Measurements from ENCODE around the gene PLCL1.

The PLCL1 gene

GRCh38 chr2:198036029-198036879 lies 231.9 kb downstream of the PLCL1 start:
- no peak for TF ChIP-seq JUND (IDR thresholded peaks at IDR 0.05; ENCODE audit: low read depth)
- in situ Hi-C loops (cut with HindIII; ENCODE audit: low pct_unique_long_range_greater_than_20kb, low sequenced_read_pairs) = no loop called here
- no peak for DNase-seq (ENCODE audit: low read depth in 1 of 2, low spot score in 1 of 2)

GRCh38 chr2:198040835-198041234 lies 236.4 kb downstream of the PLCL1 start:
- TF ChIP-seq JUND (IDR thresholded peaks at IDR 0.05; ENCODE audit: low read depth) = no peak

GRCh38 chr2:198042189-198042588 lies 237.8 kb downstream of the PLCL1 start:
- DNase-seq (ENCODE audit: low read depth in 1 of 2, low spot score in 1 of 2) = no peak
- in situ Hi-C loops (cut with HindIII; ENCODE audit: low pct_unique_long_range_greater_than_20kb, low sequenced_read_pairs) = no loop called here
- TF ChIP-seq JUND (IDR thresholded peaks at IDR 0.05; ENCODE audit: low read depth) = no peak

More at GRCh38 chr2:198040835-198041234, 236.4 kb downstream of the PLCL1 start:
- DNase-seq (ENCODE audit: low read depth in 1 of 2, low spot score in 1 of 2) = no peak
- in situ Hi-C loops (cut with HindIII; ENCODE audit: low pct_unique_long_range_greater_than_20kb, low sequenced_read_pairs) = no loop called here

GRCh38 chr2:198044777-198045176 lies 240.4 kb downstream of the PLCL1 start:
- DNase-seq (ENCODE audit: low read depth in 1 of 2, low spot score in 1 of 2) = no peak
- in situ Hi-C loops (cut with HindIII; ENCODE audit: low pct_unique_long_range_greater_than_20kb, low sequenced_read_pairs) = no loop called here
- TF ChIP-seq JUND (IDR thresholded peaks at IDR 0.05; ENCODE audit: low read depth) = no peak

- in situ Hi-C loops (cut with HindIII; ENCODE audit: low pct_unique_long_range_greater_than_20kb, low sequenced_read_pairs) = no loop called here
- TF ChIP-seq JUND (IDR thresholded peaks at IDR 0.05; ENCODE audit: low read depth) = no peak
- DNase-seq (ENCODE audit: low read depth in 1 of 2, low spot score in 1 of 2) = no peak
These were observed 240.8 kb downstream of the PLCL1 start for GRCh38 chr2:198045227-198045626.

GRCh38 chr2:198052741-198053140 lies 248.3 kb downstream of the PLCL1 start:
- DNase-seq (ENCODE audit: low read depth in 1 of 2, low spot score in 1 of 2) = no peak
- in situ Hi-C loops (cut with HindIII; ENCODE audit: low pct_unique_long_range_greater_than_20kb, low sequenced_read_pairs) = no loop called here
- no peak for TF ChIP-seq JUND (IDR thresholded peaks at IDR 0.05; ENCODE audit: low read depth)

GRCh38 chr2:198053148-198053547 lies 248.8 kb downstream of the PLCL1 start:
- no peak for TF ChIP-seq JUND (IDR thresholded peaks at IDR 0.05; ENCODE audit: low read depth)
- in situ Hi-C loops (cut with HindIII; ENCODE audit: low pct_unique_long_range_greater_than_20kb, low sequenced_read_pairs) = no loop called here
- DNase-seq (ENCODE audit: low read depth in 1 of 2, low spot score in 1 of 2) = no peak

GRCh38 chr2:198053776-198054175 lies 249.4 kb downstream of the PLCL1 start:
- TF ChIP-seq JUND (IDR thresholded peaks at IDR 0.05; ENCODE audit: low read depth) = no peak
- no peak for DNase-seq (ENCODE audit: low read depth in 1 of 2, low spot score in 1 of 2)
- in situ Hi-C loops (cut with HindIII; ENCODE audit: low pct_unique_long_range_greater_than_20kb, low sequenced_read_pairs) = no loop called here

- in situ Hi-C loops (cut with HindIII; ENCODE audit: low pct_unique_long_range_greater_than_20kb, low sequenced_read_pairs) = no loop called here
- TF ChIP-seq JUND (IDR thresholded peaks at IDR 0.05; ENCODE audit: low read depth) = no peak
- DNase-seq (ENCODE audit: low read depth in 1 of 2, low spot score in 1 of 2) = peak; percentile 5 to 53
These were observed 249.9 kb downstream of the PLCL1 start for GRCh38 chr2:198054299-198054698.

GRCh38 chr2:198055716-198056115 lies 251.3 kb downstream of the PLCL1 start:
- no peak for DNase-seq (ENCODE audit: low read depth in 1 of 2, low spot score in 1 of 2)
- no peak for TF ChIP-seq JUND (IDR thresholded peaks at IDR 0.05; ENCODE audit: low read depth)
- in situ Hi-C loops (cut with HindIII; ENCODE audit: low pct_unique_long_range_greater_than_20kb, low sequenced_read_pairs) = no loop called here

- no peak for DNase-seq (ENCODE audit: low read depth in 1 of 2, low spot score in 1 of 2)
- TF ChIP-seq JUND (IDR thresholded peaks at IDR 0.05; ENCODE audit: low read depth) = no peak
- in situ Hi-C loops (cut with HindIII; ENCODE audit: low pct_unique_long_range_greater_than_20kb, low sequenced_read_pairs) = no loop called here
These were observed 252.4 kb downstream of the PLCL1 start for GRCh38 chr2:198056836-198057235.

GRCh38 chr2:198059800-198060199 lies 255.4 kb downstream of the PLCL1 start:
- DNase-seq (ENCODE audit: low read depth in 1 of 2, low spot score in 1 of 2) = no peak
- TF ChIP-seq JUND (IDR thresholded peaks at IDR 0.05; ENCODE audit: low read depth) = no peak
- in situ Hi-C loops (cut with HindIII; ENCODE audit: low pct_unique_long_range_greater_than_20kb, low sequenced_read_pairs) = no loop called here

GRCh38 chr2:198060277-198060676 lies 255.9 kb downstream of the PLCL1 start:
- no peak for DNase-seq (ENCODE audit: low read depth in 1 of 2, low spot score in 1 of 2)
- in situ Hi-C loops (cut with HindIII; ENCODE audit: low pct_unique_long_range_greater_than_20kb, low sequenced_read_pairs) = no loop called here
- no peak for TF ChIP-seq JUND (IDR thresholded peaks at IDR 0.05; ENCODE audit: low read depth)

GRCh38 chr2:198062826-198063225 lies 258.4 kb downstream of the PLCL1 start:
- no peak for DNase-seq (ENCODE audit: low read depth in 1 of 2, low spot score in 1 of 2)
- no peak for TF ChIP-seq JUND (IDR thresholded peaks at IDR 0.05; ENCODE audit: low read depth)
- in situ Hi-C loops (cut with HindIII; ENCODE audit: low pct_unique_long_range_greater_than_20kb, low sequenced_read_pairs) = no loop called here

Measured in T47D (cell line).